ENCODE data around the gene DPYSL3. TPM values are rescaled to one million over a fixed set of nuclear protein-coding genes. Genes with fewer than 3 reads are reported as not detected.
A peak's percentile ranks its signal among the peaks of the same experiment; 100 is the strongest.

DPYSL3 gene
- total and polyA plus RNA-seq, 2 donors (not counting 3 experiments of a cell fraction or from before 2014, with no cell fraction given): 80.3 to 146 TPM

GRCh38 chr5:147396070-147396823 is 113.6 kb downstream of the DPYSL3 start:
- Histone ChIP-seq H4K20me1 (replicated peaks; ENCODE audit: control insufficient read depth, extremely low read depth, insufficient read depth, low read length) (no peaks in the 10 kb centered on the region), H3K27me3 (ENCODE audit: control insufficient read depth in 2 of 2, insufficient read depth in 2 of 2, low read length in 2 of 2) (no peaks in the 10 kb centered on the region), H3K9ac (replicated peaks; ENCODE audit: extremely low read depth, insufficient read depth, low read length) (no peak overlapping the region), H3K27ac (ENCODE audit: insufficient read depth, low read depth, low read length) (no peak overlapping the region), H3K4me2 (ENCODE audit: insufficient read depth, low read length) (no peak overlapping the region), H3K4me1 (ENCODE audit: control insufficient read depth, extremely low read depth, insufficient read depth, low read length) (peaks cover 10% of the 10 kb centered on the region), H3K4me3 (replicated peaks in 1 of 3; ENCODE audit: insufficient read depth in 1 of 3, low read depth in 1 of 3, low read length in 3 of 3) (no peak overlapping the region), H2AFZ (ENCODE audit: low read depth, low read length) (no peak overlapping the region), H3K9me1 (replicated peaks; ENCODE audit: control insufficient read depth, extremely low read depth, insufficient read depth, low read length) (no peaks in the 10 kb centered on the region), H3K36me3 (ENCODE audit: control insufficient read depth in 2 of 2, extremely low read depth in 1 of 2, insufficient read depth in 2 of 2, low read length in 2 of 2) (peaks cover 17 to 30% of the 10 kb centered on the region in 2 experiments), H3K9me3 (replicated peaks; ENCODE audit: control insufficient read depth, insufficient read depth, low read length) (no peaks in the 10 kb centered on the region), H3K79me2 (ENCODE audit: control insufficient read depth, insufficient read depth, low read length) (no peaks in the 10 kb centered on the region)
- FAIRE-seq: no peak
- TF ChIP-seq POLR2AphosphoS5 (IDR thresholded peaks at IDR 0.05; ENCODE audit: insufficient read depth, low read depth, low read length) (no peak), POLR2A (IDR thresholded peaks at IDR 0.05; ENCODE audit: low read depth, low read length) (no peak)
- POLR2A ChIA-PET: no interaction called here
- intact Hi-C loops (cut with micrococcal nuclease) (no loop called here), dilution Hi-C loops (cut with MboI; ENCODE audit: extremely low pct_ligation_motif_present, low sequenced_read_pairs) (no loop called here)
- no TSS peak for BruUV-seq (replicated peaks)
- no peak for DNase-seq (ENCODE audit: low read depth, low spot score)
- CTCF ChIA-PET: interaction anchor here (1.2 to 6.6 kb wide), 4 partner anchors 58 to 207 kb away, joined by 3 to 63 read pairs (median 5); no protein-coding TSS in a partner anchor

DNA sequence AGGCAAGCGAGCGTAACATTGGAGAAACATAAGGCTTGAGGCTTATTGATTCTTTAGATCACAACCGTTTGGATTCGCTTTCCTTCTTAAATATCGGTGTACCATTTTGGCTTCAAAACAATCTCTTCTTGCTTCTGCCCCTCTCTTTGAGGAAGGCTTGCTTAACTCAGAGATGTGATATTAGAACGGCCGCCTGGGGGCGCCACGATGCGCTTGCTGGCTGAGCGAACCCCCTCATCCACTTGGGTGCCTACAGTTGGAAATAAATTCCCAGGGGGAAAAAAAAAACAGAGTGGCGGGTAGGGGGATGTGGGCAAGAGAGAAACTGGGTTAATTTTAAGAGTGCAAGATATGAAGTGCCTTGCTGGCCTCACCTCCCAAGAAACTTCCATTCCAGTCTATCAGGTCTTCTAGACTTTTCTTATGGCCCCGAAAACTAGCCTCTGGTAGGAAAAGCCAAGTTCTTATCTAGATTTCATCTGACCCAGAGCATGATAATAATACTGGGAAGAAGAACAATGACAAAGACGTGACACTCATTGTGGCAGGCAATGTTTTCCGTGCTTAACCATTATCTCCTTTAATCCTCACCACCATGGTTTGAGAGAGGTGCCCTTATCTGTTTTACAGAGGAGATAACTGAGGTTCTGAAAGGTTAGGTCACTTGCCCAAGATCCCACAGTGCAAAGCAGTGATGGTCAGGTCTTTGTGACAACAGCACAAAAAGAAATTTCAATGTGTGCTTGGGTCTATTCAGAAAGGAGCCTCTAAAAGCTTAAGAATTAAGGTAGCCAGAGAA is 115.8 kb downstream of the DPYSL3 start:
- no TSS peak for BruUV-seq (replicated peaks)
- H3K27ac ChIP-seq (ENCODE audit: insufficient read depth, low read depth, low read length): no peak overlapping the region
- H3K27me3 ChIP-seq (ENCODE audit: control insufficient read depth in 2 of 2, insufficient read depth in 2 of 2, low read length in 2 of 2): no peaks in the 10 kb centered on the region
- FAIRE-seq: no peak
- no peak overlapping the region for H3K4me2 ChIP-seq (ENCODE audit: insufficient read depth, low read length)
- no peak for DNase-seq (ENCODE audit: low read depth, low spot score)
- no peaks in the 10 kb centered on the region for H3K9me1 ChIP-seq (replicated peaks; ENCODE audit: control insufficient read depth, extremely low read depth, insufficient read depth, low read length)
- POLR2A ChIA-PET: interaction anchor here (0.6 kb wide), 1 partner anchor 59 kb away, joined by 3 read pairs; no protein-coding TSS in a partner anchor
- no peaks in the 10 kb centered on the region for H3K79me2 ChIP-seq (ENCODE audit: control insufficient read depth, insufficient read depth, low read length)
- CTCF ChIA-PET: interaction anchor here (1.1 to 6.6 kb wide), 6 partner anchors 21 to 182 kb away, joined by 3 to 63 read pairs (median 12); no protein-coding TSS in a partner anchor
- H2AFZ ChIP-seq (ENCODE audit: low read depth, low read length): no peak overlapping the region
- peaks cover 15 to 22% of the 10 kb centered on the region in 2 experiments for H3K36me3 ChIP-seq (ENCODE audit: control insufficient read depth in 2 of 2, extremely low read depth in 1 of 2, insufficient read depth in 2 of 2, low read length in 2 of 2)
- peaks cover 12% of the 10 kb centered on the region for H3K4me1 ChIP-seq (ENCODE audit: control insufficient read depth, extremely low read depth, insufficient read depth, low read length)
- H4K20me1 ChIP-seq (replicated peaks; ENCODE audit: control insufficient read depth, extremely low read depth, insufficient read depth, low read length): no peaks in the 10 kb centered on the region
- no peak overlapping the region for H3K4me3 ChIP-seq (replicated peaks in 1 of 3; ENCODE audit: insufficient read depth in 1 of 3, low read depth in 1 of 3, low read length in 3 of 3)
- TF ChIP-seq MAX (IDR thresholded peaks at IDR 0.05; ENCODE audit: insufficient read depth, insufficient read length) (no peak), EZH2 (IDR thresholded peaks at IDR 0.05; ENCODE audit: borderline replicate concordance, low read depth, low read length, severe bottlenecking) (no peak), MYC (IDR thresholded peaks at IDR 0.05; ENCODE audit: low read depth, low read length) (no peak), FOS (IDR thresholded peaks at IDR 0.05; ENCODE audit: borderline replicate concordance, insufficient read depth, low read length) (no peak), POLR2A (IDR thresholded peaks at IDR 0.05; ENCODE audit: low read depth, low read length) (no peak), POLR2AphosphoS5 (IDR thresholded peaks at IDR 0.05; ENCODE audit: insufficient read depth, low read depth, low read length) (no peak)
- TF ChIP-seq, protein P1, sequence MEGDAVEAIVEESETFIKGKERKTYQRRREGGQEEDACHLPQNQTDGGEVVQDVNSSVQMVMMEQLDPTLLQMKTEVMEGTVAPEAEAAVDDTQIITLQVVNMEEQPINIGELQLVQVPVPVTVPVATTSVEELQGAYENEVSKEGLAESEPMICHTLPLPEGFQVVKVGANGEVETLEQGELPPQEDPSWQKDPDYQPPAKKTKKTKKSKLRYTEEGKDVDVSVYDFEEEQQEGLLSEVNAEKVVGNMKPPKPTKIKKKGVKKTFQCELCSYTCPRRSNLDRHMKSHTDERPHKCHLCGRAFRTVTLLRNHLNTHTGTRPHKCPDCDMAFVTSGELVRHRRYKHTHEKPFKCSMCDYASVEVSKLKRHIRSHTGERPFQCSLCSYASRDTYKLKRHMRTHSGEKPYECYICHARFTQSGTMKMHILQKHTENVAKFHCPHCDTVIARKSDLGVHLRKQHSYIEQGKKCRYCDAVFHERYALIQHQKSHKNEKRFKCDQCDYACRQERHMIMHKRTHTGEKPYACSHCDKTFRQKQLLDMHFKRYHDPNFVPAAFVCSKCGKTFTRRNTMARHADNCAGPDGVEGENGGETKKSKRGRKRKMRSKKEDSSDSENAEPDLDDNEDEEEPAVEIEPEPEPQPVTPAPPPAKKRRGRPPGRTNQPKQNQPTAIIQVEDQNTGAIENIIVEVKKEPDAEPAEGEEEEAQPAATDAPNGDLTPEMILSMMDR (IDR thresholded peaks at IDR 0.05; ENCODE audit: extremely low read depth in 1 of 2, insufficient read depth in 1 of 2, low read depth in 1 of 2, low read length in 2 of 2): peak; percentile 26 to 35
- dilution Hi-C loops (cut with MboI; ENCODE audit: extremely low pct_ligation_motif_present, low sequenced_read_pairs) (no loop called here), intact Hi-C loops (cut with micrococcal nuclease) (loop anchor here (1.0 to 2.0 kb wide), 3 partner anchors 59 to 183 kb away; no protein-coding TSS in a partner anchor)
- no peak overlapping the region for H3K9ac ChIP-seq (replicated peaks; ENCODE audit: extremely low read depth, insufficient read depth, low read length)
- no peaks in the 10 kb centered on the region for H3K9me3 ChIP-seq (replicated peaks; ENCODE audit: control insufficient read depth, insufficient read depth, low read length)
